Dermis microvascular lymphatic vessel endothelial cell (primary cell): ENCODE results near the gene EIF3CL. TPM values are rescaled to one million over a fixed set of nuclear protein-coding genes. Genes with fewer than 3 reads are reported as not detected.
"Not testable (repeated sequence)": the region's sequence is repeated elsewhere in the genome, so short reads cannot be mapped to it uniquely, and the experiment has no call there.

Experiments used
- DNase-seq, 2 donors: peaks; one replicate each; pipeline versions ENCODE4 v3.0.0 to v3.0.0-alpha.2; 2010; ENCODE audit warnings: low read depth in 2 of 2
- total RNA-seq: library from RNA; depleted of rRNA; stranded (reverse); fragments of >200 nt; gene quantifications from 2 replicates; pipeline ENCODE4 v1.2.1, GENCODE V29; 2014

Gene EIF3CL
- total RNA-seq, 1 donor from 2014 or later = 157 TPM

GRCh38 chr16:28364268-28365173 lies 39.1 kb downstream of the EIF3CL start:
- not testable (repeated sequence) for DNase-seq

DNA sequence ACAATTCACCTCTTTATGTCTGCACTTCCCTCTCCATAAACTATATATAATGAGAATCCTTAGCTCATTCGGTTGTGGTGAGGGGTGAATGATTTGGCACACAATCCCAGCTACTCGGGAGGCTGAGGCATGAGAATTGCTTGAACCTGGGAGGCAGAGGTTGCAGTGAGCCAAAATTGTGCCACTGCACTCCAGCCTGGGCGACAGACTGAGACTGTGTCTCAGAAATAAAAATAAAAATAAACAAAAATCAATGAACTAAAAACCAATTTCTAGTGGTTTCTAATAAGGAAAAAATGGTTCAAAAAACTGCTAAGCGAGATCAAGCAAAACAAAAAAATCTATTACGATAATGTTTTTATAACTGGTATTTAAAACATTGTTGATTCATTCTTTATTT lies 40.2 kb downstream of the EIF3CL start, which contains the start of gene NPIPB6:
Gene NPIPB6 (minus strand): TSS at position 101 of the 400 bp plus-strand sequence. CDS start 686 bp downstream, outside the sequence.
- DNase-seq = not testable (repeated sequence)

DNA sequence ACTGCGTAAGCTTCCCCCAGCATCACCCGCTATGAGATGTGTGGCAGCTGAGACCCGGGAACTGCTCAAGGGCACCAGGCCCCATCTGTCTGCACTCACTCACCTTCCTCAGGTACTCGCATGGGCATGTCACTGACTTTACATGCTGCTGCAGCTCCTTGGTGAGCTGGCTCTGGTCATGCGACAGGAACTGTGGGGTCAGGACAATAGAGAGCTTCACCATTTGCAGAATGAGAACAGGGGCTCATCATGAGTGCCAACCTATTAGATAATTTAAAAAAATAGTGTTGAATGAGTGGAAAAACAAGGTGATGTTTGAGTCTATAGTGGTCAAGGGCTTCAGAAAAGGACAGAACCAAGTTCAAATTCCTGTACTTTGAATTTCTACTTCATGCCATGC lies 41.0 kb downstream of the EIF3CL start:
- not testable (repeated sequence) for DNase-seq

DNA sequence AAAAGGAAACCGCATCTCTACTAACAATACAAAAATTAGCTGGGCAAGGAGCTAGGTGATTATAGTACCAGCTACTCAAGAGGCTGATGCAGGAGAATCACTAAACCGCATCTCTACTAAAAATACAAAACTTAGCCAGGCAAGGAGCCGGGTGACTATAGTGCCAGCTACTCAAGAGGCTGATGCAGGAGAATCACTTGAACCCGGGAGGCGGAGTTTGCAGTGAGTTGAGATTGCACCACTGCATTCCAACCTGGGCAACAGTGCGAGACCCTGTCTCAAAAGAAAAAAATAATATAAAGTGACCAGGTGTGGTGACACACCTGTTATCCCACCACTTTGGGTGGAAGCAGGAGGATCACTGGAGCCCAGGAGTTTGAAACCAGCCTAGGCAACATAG lies 65.4 kb downstream of the EIF3CL start:
- not testable (repeated sequence) for DNase-seq

GRCh38 chr16:28336940-28337710 lies 66.5 kb downstream of the EIF3CL start:
- not testable (repeated sequence) for DNase-seq

- DNase-seq = not testable (repeated sequence)
Measured at GRCh38 chr16:28335678-28336077, 68.0 kb downstream of the EIF3CL start.

- DNase-seq = not testable (repeated sequence)
Measured at GRCh38 chr16:28332632-28333031, 71.0 kb downstream of the EIF3CL start.

GRCh38 chr16:28330981-28331380 lies 72.7 kb downstream of the EIF3CL start:
- not testable (repeated sequence) for DNase-seq

GRCh38 chr16:28330232-28330631 lies 73.4 kb downstream of the EIF3CL start:
- DNase-seq = not testable (repeated sequence)

Other genes with a start within 250 kb of the EIF3CL start
- gene XPO6, start 191.9 kb downstream of the EIF3CL start, total RNA-seq = 59.4 and 64.2 TPM in 2 replicates
- gene SBK1, start 111.3 kb downstream of the EIF3CL start, total RNA-seq = under 0.01 and 0.13 TPM in 2 replicates
- not detected in 2 replicates for gene NPIPB6, start 40.3 kb downstream of the EIF3CL start, total RNA-seq
- gene NPIPB7, start 68.5 kb upstream of the EIF3CL start, total RNA-seq = not detected in 2 replicates
- 13.1 and 18.8 TPM in 2 replicates for gene CLN3, start 88.2 kb upstream of the EIF3CL start, total RNA-seq
- under 0.01 TPM in 1 of 2 replicates, not detected in the other for gene APOBR, start 90.8 kb upstream of the EIF3CL start, total RNA-seq
- not detected in 2 replicates for gene IL27, start 103.0 kb upstream of the EIF3CL start, total RNA-seq
- 1.4 and 9.0 TPM in 2 replicates for gene NUPR1, start 135.1 kb upstream of the EIF3CL start, total RNA-seq
- gene SGF29, start 150.1 kb upstream of the EIF3CL start, total RNA-seq = 5.3 and 6.8 TPM in 2 replicates
- not detected in 2 replicates for gene SULT1A2, start 193.2 kb upstream of the EIF3CL start, total RNA-seq
- 2.4 and 4.0 TPM in 2 replicates for gene SULT1A1, start 206.2 kb upstream of the EIF3CL start, total RNA-seq
- 0.13 and 0.26 TPM in 2 replicates for gene NPIPB8, start 234.2 kb upstream of the EIF3CL start, total RNA-seq